Measurements from ENCODE around the gene SYMPK. TPM values are rescaled to one million over a fixed set of nuclear protein-coding genes. Genes with fewer than 3 reads are reported as not detected.

Gene SYMPK
- total RNA-seq, 2 experiments from 2014 or later, result 104 to 109 TPM

GRCh38 chr19:45895519-45895972 lies 32.6 kb upstream of the SYMPK start:
- DNase-seq, result no peak
- peaks cover 5% of the 10 kb centered on the region for H3K4me1 Mint-ChIP-seq
- H3K4me3 Mint-ChIP-seq, result no peak overlapping the region
- H3K27ac Mint-ChIP-seq, result peak overlapping the region; percentile 35
- no peaks in the 10 kb centered on the region for H3K27me3 Mint-ChIP-seq
- peaks cover 7% of the 10 kb centered on the region for H3K36me3 Mint-ChIP-seq
- H3K9me3 Mint-ChIP-seq, result no peaks in the 10 kb centered on the region

DNA sequence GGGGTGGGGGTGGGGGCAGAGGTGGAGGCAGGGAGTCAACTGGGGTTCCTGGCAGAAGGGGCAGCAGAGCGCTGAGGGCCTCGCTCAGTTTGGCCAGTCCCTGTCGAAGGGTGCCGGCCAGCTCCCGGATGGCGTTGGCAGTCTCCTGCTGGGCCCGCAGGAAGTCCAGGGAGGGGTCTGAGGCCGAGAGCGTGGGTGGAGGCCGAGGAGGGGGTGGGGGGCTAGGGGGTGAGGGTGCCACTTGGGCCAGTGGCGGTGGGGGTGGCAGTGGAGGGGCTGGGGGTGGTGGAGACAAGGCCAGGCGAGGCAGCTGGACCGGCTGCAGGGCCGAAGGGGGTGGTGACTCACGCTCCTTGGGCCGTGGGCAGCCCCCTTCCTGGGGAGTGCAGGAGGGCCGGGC lies 27.9 kb upstream of the SYMPK start:
- H3K27ac Mint-ChIP-seq, result no peak overlapping the region
- H3K4me1 Mint-ChIP-seq, result peaks cover 6% of the 10 kb centered on the region
- no peak for DNase-seq
- H3K9me3 Mint-ChIP-seq, result no peaks in the 10 kb centered on the region
- H3K27me3 Mint-ChIP-seq, result no peaks in the 10 kb centered on the region
- H3K4me3 Mint-ChIP-seq, result no peak overlapping the region
- H3K36me3 Mint-ChIP-seq, result peaks cover 6% of the 10 kb centered on the region

GRCh38 chr19:45889210-45889885 lies 26.4 kb upstream of the SYMPK start:
- no peak overlapping the region for H3K4me3 Mint-ChIP-seq
- H3K4me1 Mint-ChIP-seq, result peaks cover 6% of the 10 kb centered on the region
- H3K27ac Mint-ChIP-seq, result no peak overlapping the region
- no peaks in the 10 kb centered on the region for H3K36me3 Mint-ChIP-seq
- no peaks in the 10 kb centered on the region for H3K27me3 Mint-ChIP-seq
- H3K9me3 Mint-ChIP-seq, result no peaks in the 10 kb centered on the region
- DNase-seq, result no peak

DNA sequence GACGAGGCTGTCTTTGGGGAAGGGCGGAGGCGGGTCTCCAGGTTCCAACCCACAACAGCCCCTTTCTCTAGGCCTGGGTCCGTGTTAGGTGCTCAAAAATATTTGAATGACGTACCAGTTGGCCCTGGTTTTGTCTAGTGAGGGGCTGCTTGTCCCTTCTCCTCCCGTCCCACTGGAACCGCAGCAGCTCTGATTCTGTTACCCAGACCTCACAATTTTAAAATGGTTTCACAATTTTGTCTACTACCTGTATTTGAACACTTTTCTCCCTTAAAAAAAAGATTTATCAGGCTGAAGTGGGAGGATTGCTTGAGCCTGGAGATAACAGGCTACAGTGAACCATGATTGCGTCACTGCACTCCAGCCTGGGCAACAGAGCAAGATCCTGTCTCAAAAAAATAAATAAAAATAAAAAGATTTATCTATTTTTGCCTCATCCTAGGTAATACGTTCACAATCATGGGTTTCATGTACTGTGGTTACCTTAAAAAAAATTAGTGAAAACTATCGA lies 24.3 kb upstream of the SYMPK start:
- Mint-ChIP-seq H3K4me1 (peaks cover 12% of the 10 kb centered on the region), H3K27me3 (no peaks in the 10 kb centered on the region), H3K27ac (peak overlapping the region; percentile 93), H3K9me3 (no peaks in the 10 kb centered on the region), H3K4me3 (peak overlapping the region; percentile 91), H3K36me3 (peaks cover 3% of the 10 kb centered on the region)
- DNase-seq, result no peak

DNA sequence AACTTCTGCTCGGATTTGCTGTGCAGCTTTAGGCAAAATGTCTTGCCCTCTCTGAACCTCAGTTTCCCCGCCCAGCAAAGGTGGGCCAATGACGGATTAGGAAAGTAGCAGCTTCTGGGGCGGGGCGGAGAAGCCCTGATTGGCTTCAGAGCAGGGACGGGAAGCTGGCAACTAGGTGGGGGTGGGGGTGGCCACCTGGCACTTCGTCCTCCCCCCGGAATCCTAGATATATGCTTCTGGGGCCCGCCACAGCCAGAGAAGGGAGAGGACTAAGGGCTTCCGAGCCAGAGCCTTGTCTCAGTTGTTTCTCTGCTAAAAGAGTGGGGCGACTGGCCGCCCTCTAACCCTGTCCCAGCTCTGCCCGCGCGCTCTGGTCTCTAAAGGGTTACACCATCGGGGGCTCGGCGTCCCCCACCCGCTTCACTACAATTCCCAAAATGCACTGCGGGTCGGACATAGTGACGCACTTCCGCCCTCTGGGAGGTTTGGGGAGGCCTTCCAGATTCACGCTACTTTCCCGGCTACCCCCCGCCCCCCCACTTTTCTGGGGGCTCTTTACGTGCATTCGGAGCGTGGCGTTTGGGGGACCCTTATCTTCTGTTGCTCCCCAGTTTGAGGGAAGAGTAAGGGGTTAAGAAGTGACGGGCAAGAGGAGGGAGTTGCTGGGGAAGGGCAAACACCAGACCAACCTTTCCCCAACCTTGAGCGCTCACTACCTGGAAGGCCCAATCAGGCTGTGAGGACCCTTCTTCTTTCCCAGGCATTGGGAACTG lies 23.7 kb upstream of the SYMPK start:
- H3K9me3 Mint-ChIP-seq, result no peaks in the 10 kb centered on the region
- peaks cover 3% of the 10 kb centered on the region for H3K36me3 Mint-ChIP-seq
- DNase-seq, result peak; percentile 89
- H3K27me3 Mint-ChIP-seq, result no peaks in the 10 kb centered on the region
- H3K4me1 Mint-ChIP-seq, result peaks cover 16% of the 10 kb centered on the region
- H3K27ac Mint-ChIP-seq, result peak overlapping the region; percentile 93
- peak overlapping the region; percentile 91 for H3K4me3 Mint-ChIP-seq

GRCh38 chr19:45885556-45886426 lies 22.8 kb upstream of the SYMPK start, which contains the start of gene IRF2BP1:
Gene IRF2BP1 (minus strand): TSS chr19:45886141. CDS start chr19:45885774, 367 bp downstream.
- Mint-ChIP-seq H3K4me1 (peaks cover 21% of the 10 kb centered on the region), H3K27me3 (no peaks in the 10 kb centered on the region), H3K27ac (peak within 1 kb of the TSS; percentile 93), H3K9me3 (no peaks in the 10 kb centered on the region), H3K36me3 (peaks cover 3% of the 10 kb centered on the region), H3K4me3 (peak within 1 kb of the TSS; percentile 91)
- peak; percentile 89 for DNase-seq

DNA sequence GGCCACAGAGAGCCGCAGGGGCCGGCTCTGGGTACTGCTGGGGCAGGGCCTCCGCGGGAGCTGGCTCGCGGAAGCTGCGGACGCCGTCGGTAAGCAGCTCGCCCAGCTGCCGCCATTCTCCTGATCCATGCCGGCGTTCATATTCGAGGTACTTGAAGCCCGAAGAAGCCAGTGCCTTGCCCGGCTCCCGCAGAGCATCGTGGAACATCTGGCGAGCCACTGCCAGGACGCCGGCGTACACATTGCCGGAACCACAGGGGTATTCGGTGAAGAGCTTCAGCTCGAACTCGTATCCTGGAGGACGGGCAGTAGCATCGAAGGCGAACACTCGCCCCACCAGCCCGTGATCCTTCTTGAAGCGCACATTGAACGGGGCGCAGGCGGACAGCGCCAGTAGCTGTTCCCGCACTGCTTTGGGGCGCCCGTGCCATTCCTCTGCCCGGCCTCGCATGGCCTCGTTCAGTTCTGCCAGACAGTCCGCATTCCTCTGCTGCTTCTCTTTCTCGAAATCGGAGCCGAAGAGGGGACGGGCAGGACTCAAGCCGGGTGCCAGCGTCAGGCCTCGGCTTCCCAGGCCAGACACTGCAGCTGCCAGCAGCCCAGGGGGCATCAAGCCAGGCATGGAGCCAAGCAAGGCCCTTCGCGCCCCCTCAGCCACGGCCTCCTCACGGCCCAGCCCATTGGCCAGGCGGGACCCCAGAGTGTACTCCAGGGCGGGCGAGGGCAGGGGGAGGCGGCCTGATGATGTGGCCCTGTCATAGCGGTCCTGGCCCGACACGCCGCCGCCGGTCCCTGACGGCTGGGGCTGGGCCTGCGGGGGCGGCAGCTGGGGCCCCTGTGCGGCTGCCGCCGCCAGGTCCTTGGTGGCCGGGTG lies 22.0 kb upstream of the SYMPK start:
- DNase-seq, result peak; percentile 72

DNA sequence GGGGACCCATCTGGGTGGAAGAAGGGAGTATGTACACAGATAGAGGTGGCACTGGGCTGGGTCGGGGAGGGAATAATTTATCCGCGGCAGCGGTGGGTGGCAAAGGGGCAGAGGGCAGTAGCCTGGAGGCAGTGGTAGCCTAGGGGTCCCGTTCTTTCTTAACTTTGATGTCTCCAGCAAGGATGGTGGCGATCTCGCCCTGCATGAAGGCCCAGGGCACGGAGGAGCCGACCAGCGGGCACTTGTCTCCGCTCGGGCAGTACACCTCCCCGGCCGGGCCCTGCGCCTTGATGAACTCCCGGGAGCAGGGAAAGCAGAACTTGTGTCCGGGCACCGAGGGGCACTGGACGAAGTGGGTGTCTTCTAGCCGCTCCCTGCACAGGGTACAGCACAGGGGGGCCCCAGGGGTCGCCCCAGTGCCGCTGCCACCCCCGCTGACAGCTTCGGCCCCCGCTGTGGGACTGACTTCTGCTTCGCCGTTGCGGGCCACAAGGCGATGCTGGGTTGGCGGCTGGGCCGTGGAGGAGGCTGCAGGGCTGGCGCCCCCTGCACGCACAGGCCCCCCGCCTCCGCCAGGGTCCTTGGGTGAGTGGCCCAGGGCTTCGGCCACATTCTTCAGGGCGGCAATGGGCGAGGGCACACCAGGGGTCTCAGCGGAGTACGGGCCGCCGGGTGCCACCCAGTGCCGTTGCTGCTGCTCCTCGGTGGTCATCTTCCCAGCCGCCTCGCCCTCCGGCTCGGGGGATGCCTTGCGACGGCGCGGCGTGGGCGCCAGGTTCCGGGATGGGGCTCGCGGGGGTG lies 21.1 kb upstream of the SYMPK start:
- no peak for DNase-seq
- peaks cover 21% of the 10 kb centered on the region for H3K4me1 Mint-ChIP-seq
- peak overlapping the region; percentile 78 for H3K4me3 Mint-ChIP-seq
- no peak overlapping the region for H3K27ac Mint-ChIP-seq
- peaks cover 3% of the 10 kb centered on the region for H3K36me3 Mint-ChIP-seq
- H3K9me3 Mint-ChIP-seq, result no peaks in the 10 kb centered on the region
- no peaks in the 10 kb centered on the region for H3K27me3 Mint-ChIP-seq

More for the DNA sequence above, 22.0 kb upstream of the SYMPK start:
- Mint-ChIP-seq H3K4me3 (peak overlapping the region; percentile 71), H3K27ac (no peak overlapping the region), H3K36me3 (peaks cover 3% of the 10 kb centered on the region), H3K27me3 (no peaks in the 10 kb centered on the region), H3K4me1 (peaks cover 21% of the 10 kb centered on the region), H3K9me3 (no peaks in the 10 kb centered on the region)

DNA sequence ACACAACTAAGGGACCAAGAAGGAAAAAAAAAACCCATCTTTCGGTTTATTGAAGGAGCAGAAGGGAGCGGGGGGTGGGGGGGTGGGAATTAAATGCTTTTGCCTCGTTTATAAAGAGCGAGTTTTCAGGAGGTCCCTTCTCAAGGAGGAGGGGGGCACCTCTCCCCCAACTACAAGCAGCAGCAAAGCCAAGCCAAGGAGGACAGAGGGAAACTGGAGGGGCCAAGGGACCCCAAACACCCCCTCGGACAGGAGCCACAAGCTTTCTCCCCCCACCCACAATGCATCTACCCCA lies 20.6 kb upstream of the SYMPK start:
- Mint-ChIP-seq H3K4me3 (peak overlapping the region; percentile 78), H3K9me3 (no peaks in the 10 kb centered on the region), H3K4me1 (peaks cover 21% of the 10 kb centered on the region), H3K27ac (peak overlapping the region; percentile 49), H3K27me3 (no peaks in the 10 kb centered on the region), H3K36me3 (peaks cover 3% of the 10 kb centered on the region)
- no peak for DNase-seq

DNA sequence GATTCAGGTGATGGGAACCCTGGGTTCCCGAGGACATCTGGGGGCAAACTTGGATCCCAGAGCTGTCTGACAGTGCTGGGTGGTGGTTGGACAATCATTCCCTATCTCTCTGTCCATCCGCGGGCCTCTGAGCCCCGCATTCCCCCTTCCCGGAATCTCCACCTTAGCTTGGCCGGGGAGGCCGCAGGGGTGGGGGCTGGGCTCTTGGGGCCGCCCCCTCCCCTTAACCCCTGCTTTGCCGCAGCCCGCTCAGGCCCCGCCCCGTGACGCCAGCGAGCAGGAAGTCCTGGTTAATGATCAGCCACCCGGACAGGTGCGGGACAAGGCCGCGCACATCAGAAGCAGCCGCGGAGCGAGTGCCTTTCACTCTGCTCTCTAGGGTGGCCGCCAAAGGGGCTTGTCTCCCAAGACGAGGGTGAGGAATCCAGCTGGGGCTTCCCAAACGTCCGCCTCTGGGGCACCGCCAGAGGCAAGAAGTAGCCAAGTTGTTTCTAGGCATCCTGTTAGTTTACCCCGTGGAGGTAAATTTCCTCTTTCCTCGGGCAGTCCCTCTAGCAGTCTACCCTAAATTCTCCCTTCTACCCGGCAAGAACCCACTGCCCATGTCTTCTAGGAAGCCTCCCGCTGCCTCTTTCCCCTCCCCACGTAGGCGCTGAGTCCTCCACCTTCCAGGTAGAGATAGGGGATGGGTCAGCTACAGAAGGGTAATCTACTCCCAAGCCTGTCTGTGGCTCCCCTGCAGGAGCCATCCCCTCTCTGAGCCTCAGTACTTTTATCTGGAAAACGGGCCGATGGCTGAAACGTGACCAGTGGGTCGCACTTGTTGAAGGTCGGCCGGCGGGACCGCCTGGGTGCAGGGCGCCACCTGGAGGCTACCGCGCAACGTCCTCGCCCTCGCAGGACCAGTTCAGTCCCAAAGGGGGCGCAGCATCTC lies 20.0 kb upstream of the SYMPK start:
- no peaks in the 10 kb centered on the region for H3K9me3 Mint-ChIP-seq
- H3K4me3 Mint-ChIP-seq, result peak overlapping the region; percentile 78
- peak overlapping the region; percentile 49 for H3K27ac Mint-ChIP-seq
- peaks cover 2% of the 10 kb centered on the region for H3K27me3 Mint-ChIP-seq
- peak; percentile 85 for DNase-seq
- peaks cover 21% of the 10 kb centered on the region for H3K4me1 Mint-ChIP-seq
- H3K36me3 Mint-ChIP-seq, result peaks cover 3% of the 10 kb centered on the region

DNA sequence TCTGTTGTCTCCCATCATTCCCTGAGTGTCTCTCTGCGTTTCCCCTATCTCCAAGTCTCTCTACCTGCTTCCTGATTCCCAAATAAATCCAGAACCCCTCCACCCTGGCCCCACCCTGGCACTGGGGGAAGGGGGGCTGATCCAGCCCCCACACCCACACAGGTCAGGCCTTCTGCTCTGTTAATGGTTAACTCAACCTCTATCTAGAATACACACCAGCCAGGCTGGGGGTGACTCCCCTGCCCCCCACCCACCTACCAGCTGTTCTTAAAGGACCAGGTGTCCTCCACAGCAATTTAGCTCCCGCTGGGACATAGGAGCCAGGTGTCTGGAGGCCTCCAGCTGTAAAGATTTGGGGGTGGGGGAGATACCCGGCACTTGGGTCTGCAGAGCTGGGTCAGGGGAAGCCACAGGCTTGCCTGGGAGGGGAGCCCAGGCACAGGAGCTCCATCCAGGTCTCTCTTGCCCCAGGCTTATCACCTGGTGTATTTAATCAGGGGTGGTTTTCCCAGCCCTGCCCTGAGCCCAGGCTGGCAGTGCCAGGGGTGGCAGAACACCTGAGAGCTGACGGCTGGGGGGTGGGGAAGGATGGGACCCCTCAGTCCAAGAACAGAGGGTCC lies 19.1 kb upstream of the SYMPK start:
- DNase-seq, result no peak
- Mint-ChIP-seq H3K9me3 (no peaks in the 10 kb centered on the region), H3K4me1 (peaks cover 24% of the 10 kb centered on the region), H3K36me3 (peaks cover 3% of the 10 kb centered on the region), H3K27ac (no peak overlapping the region), H3K4me3 (peak overlapping the region; percentile 2), H3K27me3 (peaks cover 8% of the 10 kb centered on the region)

GRCh38 chr19:45881082-45881908 lies 18.3 kb upstream of the SYMPK start:
- DNase-seq, result no peak
- H3K27ac Mint-ChIP-seq, result no peak overlapping the region
- H3K9me3 Mint-ChIP-seq, result no peaks in the 10 kb centered on the region

More at GRCh38 chr19:45881082-45881908, 18.3 kb upstream of the SYMPK start:
- Mint-ChIP-seq H3K4me3 (peak overlapping the region; percentile 2), H3K36me3 (peaks cover 3% of the 10 kb centered on the region), H3K4me1 (peaks cover 25% of the 10 kb centered on the region), H3K27me3 (peaks cover 10% of the 10 kb centered on the region)

Measured in activated naive CD8-positive, alpha-beta T cell treated with anti-CD3 and anti-CD28 coated beads for 36 hours (primary cell).